M059J (cell line): ENCODE measurements around the gene AMMECR1. TPM values are rescaled to one million over a fixed set of nuclear protein-coding genes. Genes with fewer than 3 reads are reported as not detected.
"Not testable (repeated sequence)": the region's sequence is repeated elsewhere in the genome, so short reads cannot be mapped to it uniquely, and the experiment has no call there.

ENCODE experiments used
- DNase-seq: peaks from one replicate; pipeline ENCODE4 v3.0.0-alpha.2; 2012; ENCODE audit warnings: low read depth
- total RNA-seq: library from RNA; depleted of rRNA; stranded (reverse); fragments of >200 nt; shearing (Covaris generic); gene quantifications from 2 replicates; pipeline ENCODE4 v1.2.3, GENCODE V29; 2014; rRNA removed

AMMECR1 gene
- 18.5 and 29.5 TPM in 2 replicates for total RNA-seq

DNA sequence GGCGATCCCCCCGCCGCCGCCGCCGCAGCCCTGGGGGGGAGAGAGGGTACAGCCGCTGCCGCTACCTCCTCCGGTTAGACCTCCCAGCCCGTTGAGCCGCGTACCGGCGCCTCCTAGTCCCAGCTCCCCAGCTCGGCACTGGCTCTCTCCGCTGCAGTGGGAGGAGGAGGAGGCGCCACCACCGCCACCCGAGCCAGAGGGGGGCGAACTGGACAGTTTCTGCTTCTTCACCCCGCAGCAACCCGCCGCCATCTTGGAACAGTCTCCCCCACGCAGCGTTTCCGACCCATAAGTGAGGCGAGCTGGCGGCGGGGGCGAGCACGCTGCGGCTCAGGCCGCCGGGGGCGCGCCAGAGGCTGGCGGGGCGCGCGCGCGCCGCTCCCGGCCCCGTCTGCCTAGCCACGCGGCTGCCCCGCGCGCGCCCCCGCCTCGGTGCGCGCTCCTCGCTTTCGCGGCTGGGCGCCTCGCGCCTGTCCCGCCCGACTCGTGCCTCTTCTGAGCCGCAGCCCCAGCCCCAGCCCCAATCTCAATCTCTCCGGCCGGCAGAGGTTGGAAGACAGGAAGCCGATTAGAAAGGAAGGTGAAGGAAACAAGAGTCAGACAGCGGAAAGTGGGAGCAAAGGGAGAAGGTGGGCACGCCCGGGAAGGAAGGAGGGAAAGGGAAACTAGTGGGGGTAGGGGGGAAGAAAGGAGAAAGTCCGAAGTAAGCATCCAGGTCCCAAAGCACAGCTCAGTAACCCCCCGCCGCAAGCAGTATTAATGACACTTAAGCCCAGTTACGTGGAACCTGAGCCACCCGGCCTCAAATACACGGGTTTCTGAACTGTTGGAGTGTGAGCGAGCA is at the start of gene AMMECR1:
AMMECR1 (minus strand) TSS at position 266 of the 844 bp plus-strand sequence; CDS start at position 252, 14 bp downstream.
- peak; percentile 82 for DNase-seq

DNA sequence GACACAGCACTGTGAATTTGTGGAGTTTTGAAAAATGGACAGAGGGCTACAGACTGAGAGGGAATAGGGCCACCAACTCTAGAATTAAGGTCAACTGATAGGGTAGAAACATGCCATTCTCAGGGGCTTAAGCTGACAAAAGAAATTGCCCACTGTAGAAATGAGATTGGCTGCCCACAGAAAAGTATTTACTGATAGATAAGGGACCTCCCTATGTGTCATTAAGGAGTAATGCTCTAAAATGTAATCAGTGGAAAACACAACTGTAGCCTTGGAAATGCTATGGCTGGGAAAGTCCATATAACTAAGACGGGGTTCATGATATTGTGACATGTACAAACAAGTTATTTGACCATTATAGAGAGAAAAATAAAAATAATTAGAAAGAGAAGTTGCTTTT is 45.4 kb upstream of the AMMECR1 start:
- no peak for DNase-seq

DNA sequence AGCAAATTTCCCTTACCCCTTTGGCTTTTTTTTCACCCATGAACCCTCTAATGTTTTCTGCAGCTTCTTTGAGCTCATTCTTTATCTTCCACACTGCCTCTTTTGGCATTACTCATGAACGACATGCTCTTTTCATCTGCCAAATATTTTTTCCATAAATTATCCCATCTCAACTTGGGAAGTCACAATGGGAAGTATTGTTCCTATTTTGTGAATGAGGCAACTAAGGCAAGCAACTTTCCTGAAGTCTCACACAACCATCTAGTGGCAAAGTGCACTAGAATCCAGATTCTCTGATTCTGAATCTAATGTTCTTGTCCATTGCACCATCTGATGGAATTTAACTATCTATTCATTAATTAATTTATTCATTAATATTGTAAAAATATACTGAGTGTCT is 41.4 kb upstream of the AMMECR1 start:
- DNase-seq = no peak

DNA sequence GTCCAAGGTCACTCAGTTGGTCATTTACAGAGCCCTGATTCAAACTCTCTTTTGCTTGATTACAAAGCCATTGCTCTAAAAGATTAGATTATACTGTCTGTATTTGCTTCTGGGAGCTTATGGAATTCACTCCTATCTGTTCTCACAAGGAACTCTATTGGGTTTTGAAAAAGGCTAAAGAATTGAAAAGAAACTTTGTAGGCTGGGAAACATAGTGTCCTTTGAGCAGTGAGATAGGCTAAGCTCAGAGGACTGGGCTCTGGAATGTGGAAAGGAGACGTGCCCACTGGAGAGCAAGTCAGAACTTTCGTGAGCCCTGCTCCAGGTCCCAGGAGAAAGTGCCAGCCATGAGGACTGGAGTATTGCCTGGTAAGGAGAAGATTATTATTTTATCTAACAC is 40.7 kb upstream of the AMMECR1 start, which contains the start of gene RTL9:
RTL9 (plus strand) TSS at position 301 of the 400 bp plus-strand sequence. CDS start 91,770 bp downstream, outside the sequence.
- DNase-seq = no peak

DNA sequence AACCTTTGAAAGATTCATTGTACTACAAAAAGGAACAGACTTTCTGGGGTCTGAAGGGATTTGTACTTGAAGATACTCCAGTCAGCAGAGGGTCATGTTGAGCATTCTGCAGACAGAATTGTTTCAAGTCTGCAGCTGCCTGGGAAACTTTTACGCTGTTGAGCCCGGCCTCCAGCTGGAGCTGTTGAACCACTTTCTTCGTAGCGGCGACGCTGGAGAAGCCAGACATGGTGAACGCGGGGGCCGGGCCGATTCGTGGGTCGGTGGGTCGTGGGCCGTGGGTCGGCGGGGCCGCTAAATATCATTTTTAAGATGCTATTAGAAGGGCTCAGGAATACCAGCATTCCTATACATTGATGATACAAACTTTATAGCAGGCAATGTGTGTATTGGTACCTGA is 28.8 kb upstream of the AMMECR1 start:
- DNase-seq = no peak

DNA sequence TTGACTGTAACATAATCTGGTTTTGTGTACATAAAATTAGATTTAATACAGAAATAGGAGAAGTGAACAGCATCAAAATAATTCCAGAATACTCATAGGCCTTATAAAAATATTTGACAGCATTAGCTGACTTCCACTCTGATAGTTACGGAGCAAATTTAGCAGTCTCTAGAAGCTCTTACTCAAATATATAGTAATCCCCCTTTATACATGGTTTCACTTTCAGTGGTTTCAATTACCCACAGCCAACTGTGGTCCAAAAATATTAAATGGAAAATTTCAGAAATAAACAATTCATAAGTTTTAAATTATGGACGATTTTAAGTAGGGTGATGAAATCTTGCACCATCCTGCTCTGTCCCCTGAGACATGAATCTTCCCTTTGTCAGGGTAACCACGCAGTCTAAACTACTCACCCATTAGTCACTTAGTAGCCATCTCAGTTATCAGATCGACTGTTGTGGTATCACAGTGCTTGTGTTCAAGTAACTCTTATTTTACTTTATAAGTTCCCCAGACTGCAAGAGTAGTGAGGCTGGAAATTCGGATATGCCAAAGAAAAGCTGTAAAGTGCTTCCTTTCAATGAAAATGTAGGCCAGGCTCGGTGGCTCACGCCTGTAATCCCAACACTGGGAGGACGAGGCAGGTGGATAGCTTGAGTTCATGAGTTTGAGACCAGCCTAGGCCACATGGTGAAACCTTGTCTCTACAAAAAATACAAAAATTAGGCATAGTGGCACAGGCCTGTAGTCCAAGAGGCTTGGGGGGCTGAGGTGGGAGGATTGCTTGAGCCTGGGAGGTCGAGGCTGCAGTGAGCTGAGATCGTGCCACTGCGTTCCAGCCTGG is 23.5 kb upstream of the AMMECR1 start:
- DNase-seq = peak; percentile 86

DNA sequence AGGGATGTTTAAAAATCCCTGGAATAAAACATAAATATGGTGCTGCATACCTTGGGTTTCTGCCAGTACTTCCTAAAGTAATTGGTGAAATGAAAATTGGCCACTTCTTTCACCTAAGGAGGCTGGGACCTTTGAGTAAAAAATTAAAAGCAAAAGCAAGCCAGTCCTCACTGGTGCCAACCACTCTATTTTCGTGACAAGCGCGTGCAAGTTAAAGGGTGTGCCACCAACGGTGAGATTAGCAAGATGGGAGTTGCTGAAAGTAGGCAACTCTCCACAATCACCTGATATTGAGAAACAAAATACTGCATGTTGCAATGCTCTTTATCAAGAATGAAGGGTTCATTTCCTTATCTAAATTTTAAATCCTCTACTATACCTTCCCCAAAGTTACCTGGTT is 21.1 kb upstream of the AMMECR1 start:
- DNase-seq = peak; percentile 33

DNA sequence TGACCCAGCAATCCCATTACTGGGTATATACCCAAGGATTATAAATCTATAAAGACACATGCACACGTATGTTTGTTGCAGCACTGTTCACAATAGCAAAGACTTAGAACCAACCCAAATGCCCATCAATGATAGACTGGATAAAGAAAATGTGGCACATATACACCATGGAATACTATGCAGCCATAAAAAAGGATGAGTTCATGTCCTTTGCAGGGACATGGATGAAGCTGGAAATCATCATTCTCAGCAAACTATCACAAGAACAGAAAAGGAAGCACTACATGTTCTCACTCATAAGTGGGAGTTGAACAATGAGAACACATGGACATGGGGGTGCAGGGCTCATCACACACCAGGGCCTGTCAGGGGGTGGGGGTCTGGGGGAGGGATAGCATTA is 15.6 kb upstream of the AMMECR1 start:
- not testable (repeated sequence) for DNase-seq

DNA sequence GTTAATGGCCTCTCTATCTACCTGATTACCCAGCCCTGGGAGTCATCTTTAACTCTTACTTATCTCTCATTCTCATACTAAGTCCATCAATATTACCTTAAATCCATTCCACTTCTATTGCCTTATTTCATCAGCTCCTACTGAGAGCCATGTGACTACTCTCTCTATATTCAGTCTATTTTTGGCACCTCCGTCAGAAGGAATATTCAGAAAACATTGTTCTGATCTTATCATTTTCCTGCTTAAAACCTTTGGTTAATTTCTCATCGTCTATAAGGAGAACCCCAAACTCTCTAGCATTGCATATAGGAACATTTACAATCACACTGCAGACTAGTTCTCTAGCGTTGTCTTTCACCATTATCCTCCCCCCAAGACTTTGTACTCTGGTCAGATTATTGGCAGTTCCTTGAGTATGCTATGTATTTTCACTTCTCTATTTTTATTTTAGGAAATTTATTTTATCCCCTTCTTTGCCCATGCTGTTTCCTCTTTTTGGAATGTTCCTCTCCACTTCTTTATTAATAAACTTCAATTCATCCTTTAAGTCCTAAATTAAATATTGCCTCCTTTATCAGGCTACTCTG is 13.7 kb upstream of the AMMECR1 start:
- no peak for DNase-seq

DNA sequence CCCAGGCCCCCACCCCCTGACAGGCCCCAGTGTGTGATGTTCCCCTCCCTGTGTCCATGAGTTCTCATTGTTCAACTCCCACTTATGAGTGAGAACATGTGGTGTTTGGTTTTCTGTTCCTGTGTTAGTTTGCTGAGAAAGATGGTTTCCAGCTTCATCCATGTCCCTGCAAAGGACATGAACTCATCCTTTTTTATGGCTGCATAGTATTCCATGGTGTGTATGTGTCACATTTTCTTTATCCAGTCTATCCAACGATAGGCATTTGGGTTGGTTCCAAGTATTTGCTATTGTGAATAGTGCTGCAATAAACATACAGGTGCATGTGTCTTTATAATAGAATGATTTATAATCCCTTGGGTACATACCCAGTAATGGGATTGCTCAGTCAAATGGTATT is 10.7 kb upstream of the AMMECR1 start:
- DNase-seq = not testable (repeated sequence)

DNA sequence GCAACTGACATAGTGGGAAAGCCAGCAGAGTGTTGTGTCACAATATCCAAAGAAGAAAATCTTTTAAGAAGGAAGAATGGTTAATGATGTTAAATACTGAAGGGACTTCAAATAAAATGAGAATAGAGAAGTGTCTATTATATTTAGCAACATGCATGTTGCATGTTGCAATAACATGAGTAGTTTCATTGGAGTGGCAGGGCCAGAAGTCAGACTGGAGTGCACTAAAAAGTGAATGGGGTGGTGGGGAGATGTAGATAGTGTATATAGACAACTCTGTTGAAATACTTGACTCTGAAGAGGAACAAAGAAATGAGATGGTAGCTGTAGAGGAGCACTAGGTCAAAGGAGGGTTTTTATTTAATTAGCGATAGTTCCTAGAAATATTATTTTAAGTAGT is 9.5 kb upstream of the AMMECR1 start:
- DNase-seq = no peak

DNA sequence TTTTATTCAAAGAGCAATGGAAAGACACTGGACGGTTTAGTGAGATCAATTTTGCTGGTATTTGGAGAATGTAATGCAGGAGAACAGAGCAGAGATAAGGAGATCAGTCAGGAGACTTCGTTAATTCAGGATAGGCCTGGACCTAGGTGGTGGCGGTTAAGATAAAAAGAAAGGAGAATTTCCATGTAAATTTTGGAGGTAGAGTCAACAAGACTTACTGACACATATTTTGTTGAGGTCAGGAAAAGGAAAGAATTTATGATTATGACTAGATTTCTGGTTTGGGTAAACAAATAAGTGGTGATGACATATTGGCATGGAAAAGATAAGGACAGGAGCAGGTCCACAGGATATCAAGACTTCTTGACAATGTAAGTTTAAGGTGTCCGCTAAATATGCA is 8.8 kb upstream of the AMMECR1 start:
- DNase-seq = no peak

DNA sequence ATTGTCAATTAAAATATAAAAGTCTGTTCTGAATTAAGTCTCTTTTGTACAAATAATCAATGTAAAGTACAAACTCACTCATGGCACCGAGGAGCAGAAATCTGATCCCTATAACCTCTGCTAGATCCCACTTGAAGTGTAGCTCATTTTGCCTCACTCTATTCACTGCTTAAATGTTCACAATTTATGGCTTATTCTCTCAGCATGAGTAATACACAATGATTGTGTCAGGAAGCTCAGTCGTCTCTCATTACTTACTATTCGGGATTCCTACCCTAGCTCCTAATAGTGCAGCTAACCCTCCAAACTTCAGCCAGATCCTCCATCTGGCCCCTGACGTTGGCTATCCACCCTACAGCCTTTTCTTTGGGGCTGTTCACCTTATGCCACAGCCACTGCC is 4.7 kb upstream of the AMMECR1 start:
- peak; percentile 37 for DNase-seq

DNA sequence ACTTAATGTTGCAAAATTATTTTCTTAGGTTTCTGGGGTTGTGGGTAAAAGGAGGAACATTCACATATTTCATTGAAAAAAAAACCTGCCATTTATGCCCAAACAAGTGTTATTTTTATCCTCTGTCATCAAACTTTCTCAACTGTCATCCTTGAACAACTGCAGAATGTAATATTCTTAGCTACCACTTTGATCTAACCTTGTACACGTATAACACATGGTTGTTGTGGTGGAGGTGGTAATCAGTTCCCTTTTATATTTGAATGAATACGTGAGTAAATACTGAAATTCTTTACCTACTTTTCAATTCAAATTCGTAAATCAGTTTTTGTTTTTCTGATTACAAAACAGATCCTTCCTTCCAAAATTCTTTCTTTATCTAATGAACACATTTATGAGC is 3.8 kb upstream of the AMMECR1 start:
- DNase-seq = no peak

DNA sequence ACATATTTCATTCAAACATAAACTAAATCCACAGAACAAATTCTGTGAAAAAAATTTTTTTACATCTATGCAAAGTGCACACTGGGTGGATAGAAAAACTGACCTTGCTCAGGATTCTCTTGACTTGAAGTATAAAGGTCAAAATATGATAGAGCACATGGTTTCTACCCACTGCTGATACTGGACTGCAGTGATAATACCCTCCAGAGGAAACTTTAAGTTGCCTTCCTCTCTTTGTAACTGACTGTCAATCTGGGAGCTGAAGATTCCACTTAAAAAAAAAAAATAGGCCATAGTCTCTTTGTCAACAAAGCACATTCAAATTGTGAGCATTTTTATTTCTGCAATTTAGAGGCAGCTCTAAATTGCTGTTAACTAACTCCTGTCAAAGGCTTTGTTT is 3.2 kb upstream of the AMMECR1 start:
- no peak for DNase-seq

DNA sequence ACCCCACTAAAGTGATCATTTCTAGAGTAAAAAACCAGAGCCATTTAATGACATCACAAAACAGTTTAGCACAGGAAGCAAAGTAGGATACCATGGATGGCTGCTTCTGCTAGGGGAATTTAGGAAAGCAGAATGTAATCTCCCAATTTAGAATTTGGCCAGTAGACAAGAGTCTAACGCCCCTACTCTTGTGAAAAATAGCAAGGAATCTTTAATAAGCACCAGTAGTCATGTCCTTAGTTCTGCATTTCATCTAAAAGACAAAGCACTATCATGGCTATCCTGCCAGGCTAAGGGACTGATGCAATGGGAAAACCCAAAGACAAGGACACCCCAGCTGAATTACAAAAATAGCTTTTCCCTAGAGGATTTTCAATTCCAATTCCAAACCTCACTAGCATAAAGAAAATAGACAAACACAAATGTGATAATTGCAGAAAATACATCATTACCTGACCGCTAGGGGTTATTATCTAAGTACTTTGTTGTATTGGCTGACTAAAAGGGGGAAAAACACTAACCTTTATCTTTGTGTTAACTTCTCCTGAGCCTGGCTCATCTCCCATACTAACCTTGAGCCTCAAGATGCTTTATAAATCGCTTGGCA is 2.6 kb upstream of the AMMECR1 start:
- no peak for DNase-seq

DNA sequence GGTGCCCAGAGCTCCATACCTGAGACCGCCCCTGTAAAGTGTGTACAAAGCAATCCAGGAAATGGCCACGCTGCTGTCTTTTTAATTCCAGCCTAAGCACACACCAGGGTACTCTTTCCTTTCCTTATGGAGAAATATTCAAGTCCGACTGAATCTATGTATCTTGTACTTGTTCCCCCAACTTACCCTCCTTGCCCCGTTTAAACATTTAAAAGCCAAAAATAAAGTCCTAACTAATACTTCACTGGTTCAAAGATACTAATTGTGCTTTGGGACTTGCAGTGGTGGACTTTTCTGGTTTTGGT is 731 bp upstream of the AMMECR1 start:
- DNase-seq = no peak

DNA sequence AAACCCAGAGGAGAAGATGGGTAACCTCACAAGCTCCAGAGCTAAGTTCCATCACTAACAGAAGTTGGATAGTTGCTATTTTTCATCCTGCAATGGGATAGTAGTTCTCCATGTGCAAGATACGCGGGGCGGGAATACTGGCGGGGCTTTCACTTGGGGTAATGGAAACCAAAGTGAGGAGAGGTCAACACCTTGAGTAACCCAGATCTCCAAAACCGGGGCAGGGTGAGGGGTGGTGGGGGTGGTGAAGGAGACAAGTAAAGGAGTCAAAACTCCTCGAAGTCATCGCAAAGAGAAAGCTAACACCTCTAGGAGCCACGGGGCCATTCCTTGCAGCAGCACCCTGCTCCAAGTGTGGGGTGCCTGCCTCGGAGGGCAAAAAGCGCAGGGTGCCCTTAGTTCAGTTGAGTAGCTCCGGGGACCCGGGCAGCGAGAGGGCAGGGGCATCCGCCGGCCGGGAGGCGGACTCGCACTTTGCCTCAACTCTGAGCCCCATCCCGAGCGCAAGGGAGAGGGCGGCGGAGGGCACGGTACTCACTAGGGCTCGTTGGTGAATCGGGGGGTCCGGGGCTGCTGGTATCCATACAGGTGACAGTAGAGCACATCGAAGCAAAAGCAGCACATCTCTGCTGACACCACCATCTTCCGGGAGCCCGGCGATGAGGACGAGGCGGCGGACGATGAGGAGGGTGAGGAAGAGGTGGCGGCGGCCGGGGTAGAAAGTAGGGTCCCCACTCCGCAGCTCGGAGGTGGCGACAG is 645 bp downstream of the AMMECR1 start:
- DNase-seq = peak; percentile 44

DNA sequence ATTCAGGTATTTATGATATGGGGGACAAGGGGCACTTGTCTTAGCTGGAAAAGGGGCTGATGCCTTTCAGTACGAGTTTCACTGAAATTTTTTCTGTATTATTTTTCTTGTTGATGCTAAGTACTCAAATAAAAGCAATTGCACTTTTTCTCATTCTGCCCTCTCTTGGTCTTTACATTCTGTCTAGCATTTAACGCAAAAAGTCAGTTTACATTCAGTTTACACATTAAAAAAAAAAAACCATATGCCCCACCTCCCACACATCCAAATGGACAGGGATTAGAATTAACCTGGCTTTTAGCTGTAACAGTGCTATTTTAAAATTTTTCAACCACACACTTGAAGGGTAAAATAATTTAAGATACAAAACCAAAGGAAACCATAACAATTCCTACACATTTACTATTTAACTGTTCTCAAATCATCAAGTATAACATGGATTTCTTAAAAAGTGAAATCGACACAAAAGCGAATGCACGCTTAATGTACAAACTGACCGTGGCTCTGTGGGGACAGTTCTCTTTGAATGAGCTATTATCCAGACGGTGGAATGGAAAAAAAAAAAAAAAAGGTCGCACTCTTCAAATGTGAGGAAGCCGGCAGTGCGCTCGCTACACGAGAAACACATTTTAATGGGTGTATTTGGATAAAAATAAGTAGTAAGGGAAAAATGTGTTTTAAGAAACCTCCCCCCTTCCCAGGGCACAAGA is 1.4 kb downstream of the AMMECR1 start:
- peak; percentile 43 for DNase-seq

DNA sequence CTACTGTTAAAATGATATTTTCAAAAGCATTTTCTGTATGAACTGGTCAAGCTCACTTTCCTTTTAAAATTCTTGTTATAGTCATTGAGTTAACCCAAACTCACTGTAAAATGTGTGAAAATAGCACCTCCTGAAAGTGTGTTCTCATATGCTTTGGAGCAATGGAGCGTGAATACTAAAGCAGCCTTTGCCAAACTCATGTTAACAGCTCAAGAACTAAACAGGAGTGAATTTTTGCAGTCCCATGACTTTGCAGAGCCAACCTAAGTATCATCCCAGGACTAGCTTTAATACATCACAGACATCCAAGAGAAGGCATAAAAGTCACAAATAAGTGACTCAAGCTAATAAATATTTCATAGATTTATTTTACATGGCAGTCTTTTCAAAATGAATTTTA is 2.3 kb downstream of the AMMECR1 start:
- peak; percentile 21 for DNase-seq
